ENCODE data around the gene ASTN2.

The ASTN2 gene

DNA sequence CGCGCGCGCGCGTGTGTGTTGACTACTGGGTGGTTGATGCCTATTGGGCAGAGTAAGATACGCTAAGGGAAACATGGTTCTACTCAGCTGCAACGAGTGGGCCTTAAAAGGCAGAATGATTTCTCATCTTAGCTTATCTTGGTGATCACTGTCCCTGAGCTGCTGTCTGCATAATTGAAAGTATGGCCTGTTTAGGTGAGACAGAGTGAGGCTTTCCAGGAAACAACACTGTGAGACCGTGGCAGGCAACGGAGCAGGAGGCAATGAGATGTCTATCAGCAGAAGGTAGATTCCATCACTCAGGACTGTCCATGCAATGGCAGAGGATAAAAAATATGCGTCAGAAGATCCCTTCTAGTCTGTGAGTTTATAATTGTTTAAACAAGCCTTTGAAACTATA lies 450.6 kb downstream of the ASTN2 start:
- Histone ChIP-seq H3K9ac (ENCODE audit: low read length) (no peak overlapping the region), H3F3A (ENCODE audit: insufficient read depth, low read length) (no peaks in the 10 kb centered on the region), H4K20me1 (ENCODE audit: insufficient read depth, low read length) (no peaks in the 10 kb centered on the region), H3K27ac (ENCODE audit: low read length) (no peak overlapping the region), H3K4me2 (ENCODE audit: low read depth, low read length) (no peak overlapping the region), H2AFZ (ENCODE audit: low read length) (no peak overlapping the region), H3K9me2 (replicated peaks; ENCODE audit: insufficient read depth, low read length) (no peaks in the 10 kb centered on the region), H3K79me2 (ENCODE audit: low read length) (no peaks in the 10 kb centered on the region), H3K4me1 (ENCODE audit: low read length) (no peaks in the 10 kb centered on the region), H3K9me3 (replicated peaks; ENCODE audit: insufficient read depth, low read length) (no peaks in the 10 kb centered on the region), H3K27me3 (replicated peaks; ENCODE audit: insufficient read depth, low read length) (no peaks in the 10 kb centered on the region), H3K4me3 (ENCODE audit: low read length) (no peak overlapping the region), H3K36me3 (replicated peaks; ENCODE audit: insufficient read depth, low read length) (no peaks in the 10 kb centered on the region)
- TF ChIP-seq, protein P1, sequence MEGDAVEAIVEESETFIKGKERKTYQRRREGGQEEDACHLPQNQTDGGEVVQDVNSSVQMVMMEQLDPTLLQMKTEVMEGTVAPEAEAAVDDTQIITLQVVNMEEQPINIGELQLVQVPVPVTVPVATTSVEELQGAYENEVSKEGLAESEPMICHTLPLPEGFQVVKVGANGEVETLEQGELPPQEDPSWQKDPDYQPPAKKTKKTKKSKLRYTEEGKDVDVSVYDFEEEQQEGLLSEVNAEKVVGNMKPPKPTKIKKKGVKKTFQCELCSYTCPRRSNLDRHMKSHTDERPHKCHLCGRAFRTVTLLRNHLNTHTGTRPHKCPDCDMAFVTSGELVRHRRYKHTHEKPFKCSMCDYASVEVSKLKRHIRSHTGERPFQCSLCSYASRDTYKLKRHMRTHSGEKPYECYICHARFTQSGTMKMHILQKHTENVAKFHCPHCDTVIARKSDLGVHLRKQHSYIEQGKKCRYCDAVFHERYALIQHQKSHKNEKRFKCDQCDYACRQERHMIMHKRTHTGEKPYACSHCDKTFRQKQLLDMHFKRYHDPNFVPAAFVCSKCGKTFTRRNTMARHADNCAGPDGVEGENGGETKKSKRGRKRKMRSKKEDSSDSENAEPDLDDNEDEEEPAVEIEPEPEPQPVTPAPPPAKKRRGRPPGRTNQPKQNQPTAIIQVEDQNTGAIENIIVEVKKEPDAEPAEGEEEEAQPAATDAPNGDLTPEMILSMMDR (IDR thresholded peaks at IDR 0.05; ENCODE audit: low read length), result no peak
- no peak for TF ChIP-seq EZH2 (optimal IDR thresholded peaks at IDR 0.05; ENCODE audit: low read depth, low read length)
- no peak for TF ChIP-seq EZH2phosphoT487 (IDR thresholded peaks at IDR 0.05; ENCODE audit: low read length)
- no peak for DNase-seq

DNA sequence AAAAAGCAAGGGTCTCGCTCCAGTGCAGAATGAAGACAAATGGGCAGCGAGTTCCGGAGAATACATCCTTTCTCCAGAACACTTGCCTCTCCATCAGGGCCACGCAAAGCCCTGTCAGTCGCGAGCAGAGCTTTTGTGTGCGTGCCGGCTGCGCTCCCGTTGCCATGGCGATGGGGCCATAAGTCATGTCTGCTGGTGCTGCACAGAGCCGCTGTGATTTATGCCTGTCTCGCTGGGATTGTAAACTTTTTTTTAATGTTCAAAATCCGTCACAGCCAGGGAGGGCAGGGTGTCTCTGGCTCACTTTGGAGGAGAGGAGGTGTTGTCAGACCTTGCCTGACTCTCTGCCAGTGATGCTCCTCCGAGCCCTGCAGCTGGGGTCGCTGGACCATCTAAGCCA lies 455.0 kb downstream of the ASTN2 start:
- Histone ChIP-seq H3K9me2 (replicated peaks; ENCODE audit: insufficient read depth, low read length) (no peaks in the 10 kb centered on the region), H3K79me2 (ENCODE audit: low read length) (no peaks in the 10 kb centered on the region), H3K4me3 (ENCODE audit: low read length) (no peak overlapping the region), H4K20me1 (ENCODE audit: insufficient read depth, low read length) (no peaks in the 10 kb centered on the region), H3K4me2 (ENCODE audit: low read depth, low read length) (no peak overlapping the region), H3K9me3 (replicated peaks; ENCODE audit: insufficient read depth, low read length) (no peaks in the 10 kb centered on the region), H3K36me3 (replicated peaks; ENCODE audit: insufficient read depth, low read length) (no peaks in the 10 kb centered on the region), H2AFZ (ENCODE audit: low read length) (no peak overlapping the region), H3K27me3 (replicated peaks; ENCODE audit: insufficient read depth, low read length) (no peaks in the 10 kb centered on the region), H3F3A (ENCODE audit: insufficient read depth, low read length) (no peaks in the 10 kb centered on the region), H3K4me1 (ENCODE audit: low read length) (no peaks in the 10 kb centered on the region), H3K9ac (ENCODE audit: low read length) (no peak overlapping the region), H3K27ac (ENCODE audit: low read length) (no peak overlapping the region)
- TF ChIP-seq, protein P1 (IDR thresholded peaks at IDR 0.05; ENCODE audit: low read length), result no peak
- TF ChIP-seq EZH2phosphoT487 (IDR thresholded peaks at IDR 0.05; ENCODE audit: low read length) (no peak), EZH2 (optimal IDR thresholded peaks at IDR 0.05; ENCODE audit: low read depth, low read length) (no peak)
- DNase-seq, result no peak

DNA sequence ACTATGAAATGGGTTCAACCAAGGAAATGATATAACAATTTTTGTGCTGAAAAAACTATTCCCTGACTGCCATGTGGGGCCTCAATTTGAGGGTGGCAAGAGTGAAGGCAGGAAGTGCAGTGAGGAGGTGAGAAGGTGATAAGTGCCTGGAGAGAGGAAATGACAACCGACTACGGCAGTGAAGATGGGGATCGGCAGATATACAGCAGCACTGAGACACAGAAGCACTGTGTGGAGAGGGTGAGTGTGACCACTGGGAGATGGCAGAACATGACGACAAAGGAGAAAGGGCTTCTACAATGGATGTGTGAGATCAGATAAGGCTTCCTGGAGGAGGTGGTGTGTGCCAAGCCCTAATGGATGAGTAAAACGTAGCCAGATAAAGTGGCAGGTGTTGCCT lies 456.0 kb downstream of the ASTN2 start:
- no peaks in the 10 kb centered on the region for H3K9me2 ChIP-seq (replicated peaks; ENCODE audit: insufficient read depth, low read length)
- no peak overlapping the region for H2AFZ ChIP-seq (ENCODE audit: low read length)
- H3K4me1 ChIP-seq (ENCODE audit: low read length), result no peaks in the 10 kb centered on the region
- H3K9ac ChIP-seq (ENCODE audit: low read length), result no peak overlapping the region
- no peaks in the 10 kb centered on the region for H3K36me3 ChIP-seq (replicated peaks; ENCODE audit: insufficient read depth, low read length)
- H3K4me2 ChIP-seq (ENCODE audit: low read depth, low read length), result no peak overlapping the region
- H3F3A ChIP-seq (ENCODE audit: insufficient read depth, low read length), result no peaks in the 10 kb centered on the region
- H4K20me1 ChIP-seq (ENCODE audit: insufficient read depth, low read length), result no peaks in the 10 kb centered on the region
- TF ChIP-seq, protein P1 (IDR thresholded peaks at IDR 0.05; ENCODE audit: low read length), result no peak
- TF ChIP-seq EZH2phosphoT487 (IDR thresholded peaks at IDR 0.05; ENCODE audit: low read length), result no peak
- TF ChIP-seq EZH2 (optimal IDR thresholded peaks at IDR 0.05; ENCODE audit: low read depth, low read length), result no peak
- DNase-seq, result no peak
- no peaks in the 10 kb centered on the region for H3K79me2 ChIP-seq (ENCODE audit: low read length)
- no peaks in the 10 kb centered on the region for H3K27me3 ChIP-seq (replicated peaks; ENCODE audit: insufficient read depth, low read length)
- H3K27ac ChIP-seq (ENCODE audit: low read length), result no peak overlapping the region
- H3K4me3 ChIP-seq (ENCODE audit: low read length), result no peak overlapping the region
- no peaks in the 10 kb centered on the region for H3K9me3 ChIP-seq (replicated peaks; ENCODE audit: insufficient read depth, low read length)

All from MM.1S (cell line).